Measurements from ENCODE around the gene FIBCD1. TPM values are rescaled to one million over a fixed set of nuclear protein-coding genes. Genes with fewer than 3 reads are reported as not detected.

Gene FIBCD1
- 0.21 TPM in 1 of 2 replicates, not detected in the other for total RNA-seq (2011; cell fraction: chromatin; rRNA removed; ENCODE audit: low replicate concordance)
- not detected in 2 replicates for total RNA-seq (2011; cell fraction: nucleolus; rRNA removed)
- total RNA-seq (2011; cell fraction: nucleoplasm; rRNA removed), result not detected in 2 replicates
- 1.00 and 2.1 TPM in 2 replicates for total RNA-seq (2014; rRNA removed)
- 0.95 TPM in 1 of 2 replicates, not detected in the other for total RNA-seq (2014; rRNA removed; fragmentation: Illumina TruSeq; extraction: Trizol)
- not detected in 2 replicates for total RNA-seq (2015; rRNA removed; fragmentation: Illumina TruSeq; extraction: Trizol)
- total RNA-seq (2021), result 0.71 and 1.5 TPM in 2 replicates
- 0.79 and 1.2 TPM in 2 replicates for polyA plus RNA-seq (2011; rRNA removed)
- 2.1 and 3.8 TPM in 2 replicates for polyA plus RNA-seq (2011; cell fraction: cytosol; rRNA removed)
- 1.2 TPM in 2 replicates for polyA plus RNA-seq (2011; cell fraction: nucleus; rRNA removed)
- polyA plus RNA-seq (2012), result 0.91 and 1.3 TPM in 2 replicates
- polyA plus RNA-seq (2014; fragmentation: Illumina TruSeq; extraction: Trizol), result not detected in 2 replicates
- polyA plus RNA-seq (2014; fragmentation: Nextera tagmentation; extraction: Ambion mirVana), result not detected
- 0.53 and 2.7 TPM in 2 replicates for polyA plus RNA-seq (2014; rRNA removed)
- not detected in 2 replicates for polyA minus RNA-seq (2011; rRNA and poly(A)+ RNA removed)
- polyA minus RNA-seq (2011; cell fraction: cytosol; rRNA and poly(A)+ RNA removed), result not detected in 2 replicates
- 0.67 TPM in 1 of 2 replicates, not detected in the other for polyA minus RNA-seq (2011; cell fraction: nucleus; rRNA and poly(A)+ RNA removed)
- Bru-seq, nascent RNA, result percentile 20 among the genes with signal in this experiment
- BruChase-seq, experiment 1, labeled RNA remaining after a 2-hour chase, result percentile 3 among the genes with signal in this experiment
- percentile 15 among the genes with signal in this experiment for BruChase-seq, experiment 2, labeled RNA remaining after a 6-hour chase
- long read RNA-seq, experiment 1, partial matches to known transcripts, result 0 of 4 reads
- long read RNA-seq, experiment 1, other reads (novel, unspliced or antisense), result 1 of 4 reads
- long read RNA-seq, experiment 2, result 0 reads
- long read RNA-seq, experiment 3, partial matches to known transcripts, result 0 of 1 reads
- long read RNA-seq, experiment 3, other reads (novel, unspliced or antisense), result 1 of 1 reads

GRCh38 chr9:130938652-130939404 is at the start of gene FIBCD1:
TSS of gene FIBCD1 (minus strand) at chr9:130939247. CDS start at chr9:130938607, 640 bp downstream.
- no TSS peak for BruUV-seq (replicated peaks)
- Histone ChIP-seq H3K4me1 (replicated peaks in 1 of 2; ENCODE audit: control insufficient read depth in 2 of 2, insufficient read depth in 2 of 2, low read length in 2 of 2) (peaks cover 0 to 42% of the 10 kb centered on the region in 2 experiments; a peak in 3 of 5 replicates), H3K9me3 (replicated peaks; ENCODE audit: control insufficient read depth, insufficient read depth, low read depth, low read length) (no peaks in the 10 kb centered on the region), H2AFZ (ENCODE audit: low read depth, low read length) (peak within 1 kb of the TSS; percentile 54), H3K36me3 (ENCODE audit: control insufficient read depth, insufficient read depth, low read length) (no peaks in the 10 kb centered on the region), H3K79me2 (ENCODE audit: control insufficient read depth, insufficient read depth, low read length) (no peaks in the 10 kb centered on the region), H3K27ac (ENCODE audit: extremely low read depth, low read depth, low read length) (no peak within 1 kb of the TSS), H3K9ac (ENCODE audit: insufficient read depth in 1 of 2, low read depth in 2 of 2, low read length in 2 of 2) (peak within 1 kb of the TSS in 1 of 2 experiments; percentile 18; a peak in 2 of 4 replicates), H3K27me3 (ENCODE audit: control insufficient read depth in 2 of 2, insufficient read depth in 2 of 2, low read length in 2 of 2) (peaks cover 70 to 94% of the 10 kb centered on the region in 2 experiments), H4K20me1 (replicated peaks; ENCODE audit: control insufficient read depth, insufficient read depth, low read length) (peaks cover 75% of the 10 kb centered on the region), H3K9me1 (ENCODE audit: control insufficient read depth, insufficient read depth, low read length) (peaks cover 6% of the 10 kb centered on the region), H3K4me2 (ENCODE audit: insufficient read depth, low read length) (peak within 1 kb of the TSS; percentile 53), H3K4me3 (peak within 1 kb of the TSS; percentile 41)
- POLR2A ChIA-PET, result interaction anchor here (0.7 to 1.0 kb wide), 4 partner anchors 12 to 35 kb away, joined by 3 to 5 read pairs (median 4); no protein-coding TSS in a partner anchor
- ATAC-seq (peak; percentile 72), FAIRE-seq (no peak), DNase-seq (ENCODE audit: extremely low read depth in 1 of 4, low spot score in 3 of 4) (peak in 3 of 4 experiments; percentile 94 to 100 (median 97))
- 4% methylated on average over 98 of the region's 98 CpGs for WGBS (ENCODE audit: insufficient coverage, low coverage, missing lambda C conversion rate)
- intact Hi-C loops (cut with micrococcal nuclease) (no loop called here), in situ Hi-C loops (cut with MboI) (no loop called here)
- CTCF ChIA-PET (ENCODE audit: low intra/inter-chr PET ratio), result interaction anchor here (0.7 to 6.7 kb wide), 4 partner anchors 72 to 654 kb away, joined by 3 to 135 read pairs (median 6); no protein-coding TSS in a partner anchor
- TF ChIP-seq HIVEP1 (CRISPR knock-in tag; IDR thresholded peaks at IDR 0.05) (no peak), MLX (CRISPR knock-in tag; conservative IDR thresholded peaks at IDR 0.05) (peak in 1 of 2 experiments; percentile 87; a peak in 1 of 4 replicates)

Measured in K562 (cell line).